Activated T-cell treated with anti-CD3 and anti-CD28 coated beads, Interleukin-2, amount 50 U/mL, for 72 hours (primary cell): ENCODE data around the gene PLGLB2. TPM values are rescaled to one million over a fixed set of nuclear protein-coding genes. Genes with fewer than 3 reads are reported as not detected.
"Not testable (repeated sequence)": the region's sequence is repeated elsewhere in the genome, so short reads cannot be mapped to it uniquely, and the experiment has no call there.

Experiments used
- ATAC-seq, 2 donors: fragments of 150-1000 bp; cut with Tn5 transposase; replicated peaks in 1 of 2; 2 replicates each; pipeline ENCODE4 v1.10.0; 2021; ENCODE audit warnings: moderate library complexity in 2 of 2, mild to moderate bottlenecking in 1 of 2
- DNase-seq, 2 donors: peaks; one replicate each; pipeline ENCODE4 v3.0.0; 2021 to 2022; ENCODE audit warnings: mixed read lengths in 1 of 2
- H3K27ac Mint-ChIP-seq: one replicate; pipeline ENCODE4 v1.8.0; 2022; ENCODE audit warnings: mild to moderate bottlenecking, moderate library complexity, mixed read lengths
- H3K27me3 Mint-ChIP-seq: one replicate; pipeline ENCODE4 v1.8.0; 2022; ENCODE audit warnings: low read depth, mixed read lengths
- H3K36me3 Mint-ChIP-seq, 2 donors: one replicate each; pipeline ENCODE4 v1.8.0; 2022; ENCODE audit warnings: mixed read lengths in 2 of 2, mild to moderate bottlenecking in 1 of 2; ENCODE audit not compliant: insufficient read depth in 2 of 2
- H3K4me1 Mint-ChIP-seq: one replicate; pipeline ENCODE4 v1.8.0; 2022; ENCODE audit warnings: low read depth, mixed read lengths
- H3K4me3 Mint-ChIP-seq, 2 donors: one replicate each; pipeline ENCODE4 v1.8.0; 2022; ENCODE audit warnings: mild to moderate bottlenecking in 2 of 2, mixed read lengths in 2 of 2, moderate library complexity in 2 of 2
- H3K9me3 Mint-ChIP-seq, 2 donors: one replicate each; pipeline ENCODE4 v1.8.0; 2022; ENCODE audit warnings: mixed read lengths in 2 of 2
- total RNA-seq, 2 donors: library from RNA; stranded (reverse); gene quantifications; one replicate each; pipeline ENCODE4 v1.2.3, GENCODE V29; 2022

PLGLB2 gene
- total RNA-seq: 1 to 10 TPM; 1.9 to 2.6 TPM

DNA sequence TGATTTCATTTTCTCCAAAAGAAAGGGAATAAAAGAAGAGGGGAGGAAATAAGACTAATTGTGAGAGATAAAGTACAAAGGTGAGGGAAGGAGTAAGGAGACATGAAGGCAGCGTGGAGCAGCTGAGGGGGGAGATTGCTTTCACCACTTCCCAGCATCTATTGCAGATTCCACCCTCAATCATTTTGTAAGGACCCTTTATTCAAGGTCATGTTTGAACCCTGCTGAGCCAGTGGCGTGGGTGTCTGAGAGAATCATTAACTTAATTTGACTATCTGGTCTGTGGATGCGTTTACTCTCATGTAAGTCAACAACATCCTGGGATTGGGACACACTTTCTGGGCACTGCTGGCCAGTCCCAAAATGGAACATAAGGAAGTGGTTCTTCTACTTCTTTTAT is at the start of gene PLGLB2:
Gene PLGLB2 (plus strand): TSS at position 297 of the 400 bp plus-strand sequence. CDS start 67 bp downstream, at position 364.
- not testable (repeated sequence) for H3K27ac Mint-ChIP-seq, H3K4me3 Mint-ChIP-seq, DNase-seq, H3K36me3 Mint-ChIP-seq, ATAC-seq, H3K4me1 Mint-ChIP-seq, H3K9me3 Mint-ChIP-seq, H3K27me3 Mint-ChIP-seq

GRCh38 chr2:87704572-87705323 is 43.1 kb upstream of the PLGLB2 start:
- H3K27me3 Mint-ChIP-seq, H3K9me3 Mint-ChIP-seq, H3K4me1 Mint-ChIP-seq, H3K36me3 Mint-ChIP-seq, DNase-seq: not testable (repeated sequence)
- peak overlapping the region; percentile 94 for H3K27ac Mint-ChIP-seq
- peak overlapping the region; percentile 33 to 69 for H3K4me3 Mint-ChIP-seq
- ATAC-seq: peak; percentile 90 to 92

DNA sequence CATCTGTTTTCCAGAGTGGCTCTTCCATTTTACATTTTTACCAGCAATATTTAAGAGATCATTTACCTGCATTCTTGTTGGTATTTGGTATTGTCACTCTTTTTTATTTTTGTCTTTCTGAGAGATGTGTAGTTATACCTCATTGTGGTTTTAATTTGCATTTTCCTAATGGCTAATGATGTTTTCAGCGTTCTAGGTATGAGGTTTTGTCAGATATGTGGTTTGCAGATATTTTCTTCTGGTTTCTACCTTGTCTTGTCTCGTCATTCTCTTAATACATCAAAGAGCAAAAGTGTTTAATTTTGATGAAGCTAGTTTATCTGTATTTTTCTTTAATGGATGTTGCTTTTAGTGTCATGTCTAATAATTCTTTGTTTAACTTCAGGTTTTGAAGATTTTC is 39.5 kb upstream of the PLGLB2 start:
- H3K4me1 Mint-ChIP-seq, DNase-seq, H3K27me3 Mint-ChIP-seq, H3K27ac Mint-ChIP-seq, H3K9me3 Mint-ChIP-seq, H3K36me3 Mint-ChIP-seq, H3K4me3 Mint-ChIP-seq, ATAC-seq: not testable (repeated sequence)

- H3K4me1 Mint-ChIP-seq, H3K27me3 Mint-ChIP-seq, H3K4me3 Mint-ChIP-seq, H3K36me3 Mint-ChIP-seq, DNase-seq, H3K9me3 Mint-ChIP-seq, ATAC-seq, H3K27ac Mint-ChIP-seq: not testable (repeated sequence)
Measured at GRCh38 chr2:87727940-87728599, 19.8 kb upstream of the PLGLB2 start.

GRCh38 chr2:87740928-87741327 is 7.0 kb upstream of the PLGLB2 start:
- H3K27me3 Mint-ChIP-seq, H3K27ac Mint-ChIP-seq, H3K36me3 Mint-ChIP-seq, H3K9me3 Mint-ChIP-seq, H3K4me1 Mint-ChIP-seq, ATAC-seq, DNase-seq, H3K4me3 Mint-ChIP-seq: not testable (repeated sequence)

GRCh38 chr2:87742393-87743108 is 5.3 kb upstream of the PLGLB2 start:
- H3K4me1 Mint-ChIP-seq, H3K9me3 Mint-ChIP-seq, DNase-seq, H3K36me3 Mint-ChIP-seq, H3K4me3 Mint-ChIP-seq, H3K27ac Mint-ChIP-seq, ATAC-seq, H3K27me3 Mint-ChIP-seq: not testable (repeated sequence)

GRCh38 chr2:87743638-87744037 is 4.2 kb upstream of the PLGLB2 start:
- not testable (repeated sequence) for DNase-seq, H3K4me3 Mint-ChIP-seq
- peak in 1 of 2 donors; percentile 28 for ATAC-seq

GRCh38 chr2:87745353-87745951 is 2.4 kb upstream of the PLGLB2 start:
- H3K4me3 Mint-ChIP-seq, H3K27me3 Mint-ChIP-seq, H3K36me3 Mint-ChIP-seq, H3K4me1 Mint-ChIP-seq, DNase-seq, H3K27ac Mint-ChIP-seq, H3K9me3 Mint-ChIP-seq, ATAC-seq: not testable (repeated sequence)

More at GRCh38 chr2:87743638-87744037, 4.2 kb upstream of the PLGLB2 start:
- H3K27ac Mint-ChIP-seq, H3K27me3 Mint-ChIP-seq, H3K9me3 Mint-ChIP-seq, H3K36me3 Mint-ChIP-seq, H3K4me1 Mint-ChIP-seq: not testable (repeated sequence)

- not testable (repeated sequence) for H3K4me1 Mint-ChIP-seq, H3K27ac Mint-ChIP-seq, ATAC-seq, H3K9me3 Mint-ChIP-seq, H3K4me3 Mint-ChIP-seq, H3K27me3 Mint-ChIP-seq, DNase-seq, H3K36me3 Mint-ChIP-seq
Measured at GRCh38 chr2:87748524-87748923, 637 bp downstream of the PLGLB2 start.

GRCh38 chr2:87750560-87750959 is 2.7 kb downstream of the PLGLB2 start:
- H3K4me3 Mint-ChIP-seq, H3K9me3 Mint-ChIP-seq, ATAC-seq, H3K4me1 Mint-ChIP-seq, DNase-seq, H3K27ac Mint-ChIP-seq, H3K27me3 Mint-ChIP-seq, H3K36me3 Mint-ChIP-seq: not testable (repeated sequence)

DNA sequence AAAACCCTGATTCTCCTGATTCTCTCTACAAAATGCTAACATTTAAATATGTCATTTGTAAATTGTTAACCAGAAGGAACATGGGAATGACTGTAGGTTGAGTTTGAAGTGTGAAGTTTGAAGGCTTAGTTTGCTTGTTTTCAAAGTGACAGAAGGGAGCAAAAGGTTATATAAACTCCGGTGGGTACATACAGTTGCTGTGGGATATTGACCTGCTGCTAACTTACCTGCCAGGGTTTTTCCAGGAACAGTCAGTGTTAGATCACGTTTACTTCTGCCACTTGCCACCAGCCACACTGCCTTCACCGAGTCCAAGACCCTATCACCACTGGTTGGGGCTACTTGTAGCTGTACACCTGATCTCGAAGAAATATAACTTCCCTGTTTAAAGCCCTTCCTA is 6.9 kb downstream of the PLGLB2 start:
- not testable (repeated sequence) for ATAC-seq, H3K4me3 Mint-ChIP-seq, H3K27ac Mint-ChIP-seq, DNase-seq, H3K27me3 Mint-ChIP-seq, H3K36me3 Mint-ChIP-seq, H3K4me1 Mint-ChIP-seq, H3K9me3 Mint-ChIP-seq
